D341Med (cell line): ENCODE results near the gene PRELP.
A peak's percentile ranks its signal among the peaks of the same experiment; 100 is the strongest.

Experiments
- DNase-seq: peaks from one replicate; pipeline ENCODE4 v3.0.0; 2012; ENCODE audit warnings: low spot score

Gene PRELP

GRCh38 chr1:203478986-203479385 is 3.4 kb downstream of the PRELP start:
- DNase-seq: no peak

DNA sequence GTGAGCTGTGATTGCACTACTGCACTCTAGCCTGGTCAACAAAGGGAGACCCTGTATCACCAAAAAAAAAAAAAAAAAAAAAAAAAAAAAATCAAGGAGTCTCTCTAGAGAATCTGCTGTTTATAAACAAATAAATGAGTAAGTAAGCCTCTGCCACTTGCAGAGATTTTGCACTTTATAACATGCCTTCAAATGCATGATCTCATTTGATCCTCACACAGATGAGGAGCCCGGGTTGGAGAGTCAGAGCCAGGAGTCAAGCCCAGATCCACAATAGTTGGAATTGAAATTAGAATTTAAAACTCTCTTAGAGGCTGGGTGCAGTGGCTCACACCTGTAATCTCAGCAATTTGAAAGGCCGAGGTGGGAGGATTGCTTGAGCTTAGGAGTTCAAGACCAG is 4.0 kb downstream of the PRELP start:
- DNase-seq: no peak

- no peak for DNase-seq
These were observed 4.5 kb downstream of the PRELP start for GRCh38 chr1:203480084-203480483.

DNA sequence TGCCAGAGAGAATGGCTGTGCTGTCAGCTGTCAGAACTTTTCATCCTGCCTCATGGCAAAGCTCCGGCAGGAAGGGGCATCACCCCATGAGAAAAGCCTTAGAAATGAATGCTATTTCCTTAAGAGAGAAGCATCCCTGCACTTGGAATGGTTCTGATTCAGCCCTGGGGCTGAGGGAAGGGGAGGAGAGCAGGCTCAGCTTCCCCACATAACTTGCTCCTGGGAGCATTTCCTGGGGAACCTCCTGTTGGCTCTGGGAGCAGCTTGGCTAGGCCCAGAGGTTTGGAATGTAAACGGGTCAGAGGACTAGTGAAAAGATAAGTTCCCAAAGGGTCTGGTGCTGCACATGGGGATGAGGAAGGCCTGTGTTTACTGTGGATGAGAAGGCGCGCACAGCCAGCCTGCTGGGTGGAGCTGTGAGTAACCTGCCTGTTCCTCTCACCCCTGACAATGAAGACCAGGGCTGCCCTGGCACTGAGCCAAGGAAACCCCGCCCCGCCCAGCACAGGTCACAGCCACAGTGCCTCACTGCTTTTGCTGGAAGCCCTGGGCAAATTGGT is 5.0 kb downstream of the PRELP start:
- DNase-seq: peak; percentile 59

GRCh38 chr1:203481196-203481595 is 5.6 kb downstream of the PRELP start:
- DNase-seq: no peak

GRCh38 chr1:203486618-203487370 is 11.2 kb downstream of the PRELP start:
- no peak for DNase-seq

- DNase-seq: no peak
These were observed 12.9 kb downstream of the PRELP start for GRCh38 chr1:203488539-203488938.

- no peak for DNase-seq
These were observed 15.0 kb downstream of the PRELP start for GRCh38 chr1:203490607-203491006.

GRCh38 chr1:203491664-203492063 is 16.1 kb downstream of the PRELP start:
- DNase-seq: no peak

- DNase-seq: no peak
These were observed 16.6 kb downstream of the PRELP start for GRCh38 chr1:203492082-203492747.

DNA sequence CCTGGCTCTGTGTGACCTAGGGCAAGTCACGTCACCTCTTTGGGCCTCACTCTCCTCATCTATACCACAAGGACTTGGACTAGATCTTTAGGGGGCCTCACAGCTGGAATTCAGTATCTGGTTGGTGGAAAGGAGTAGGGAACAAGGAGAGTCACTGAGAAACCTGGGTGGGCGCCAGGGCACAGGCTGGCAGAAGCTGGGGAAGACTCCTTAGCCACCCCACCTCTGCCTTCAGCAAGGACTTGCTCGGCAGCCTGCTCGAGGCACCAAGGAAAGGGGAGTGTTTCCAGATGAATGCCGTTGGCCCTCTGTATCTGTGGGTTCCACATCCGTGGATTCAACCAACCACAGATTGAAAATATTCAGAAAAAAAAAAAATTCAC is 17.1 kb downstream of the PRELP start:
- no peak for DNase-seq

DNA sequence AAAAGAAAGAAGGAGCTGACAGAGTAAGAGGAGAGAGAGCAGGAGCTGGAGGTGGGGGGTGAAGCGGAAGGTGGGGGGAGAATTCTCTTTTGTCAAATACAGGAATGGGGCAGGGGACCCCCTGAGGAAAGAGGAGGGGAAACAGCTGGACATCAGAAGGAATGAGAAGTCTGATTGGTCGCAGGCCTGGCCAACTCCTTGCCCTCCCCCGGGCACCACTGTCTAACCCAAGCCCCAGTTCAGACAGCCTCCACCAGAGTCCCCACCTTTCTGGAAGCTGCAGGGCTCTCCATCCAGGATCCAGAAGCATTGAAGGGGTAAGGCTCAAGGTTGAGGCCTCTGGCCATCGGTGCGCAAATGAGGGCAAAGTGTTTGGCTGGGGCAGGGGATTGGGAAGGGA is 18.3 kb downstream of the PRELP start, which contains the start of gene OPTC:
TSS of gene OPTC (plus strand) at position 253 of the 400 bp plus-strand sequence. CDS start 1,853 bp downstream, outside the sequence.
- DNase-seq: no peak

DNA sequence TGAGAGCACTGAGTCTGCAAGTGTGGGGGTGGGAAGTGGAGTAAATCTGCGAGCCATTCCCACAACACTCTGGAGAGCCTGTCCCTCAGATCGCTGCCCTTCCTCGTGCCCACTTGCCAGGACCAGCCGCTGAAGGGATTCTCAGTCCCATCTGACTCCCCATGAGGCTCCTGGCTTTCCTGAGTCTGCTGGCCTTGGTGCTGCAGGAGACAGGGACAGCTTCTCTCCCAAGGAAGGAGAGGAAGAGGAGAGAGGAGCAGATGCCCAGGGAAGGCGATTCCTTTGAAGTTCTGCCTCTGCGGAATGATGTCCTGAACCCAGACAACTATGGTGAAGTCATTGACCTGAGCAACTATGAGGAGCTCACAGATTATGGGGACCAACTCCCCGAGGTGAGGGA is 20.2 kb downstream of the PRELP start:
- no peak for DNase-seq

- DNase-seq: no peak
These were observed 21.7 kb downstream of the PRELP start for GRCh38 chr1:203497269-203497777.

DNA sequence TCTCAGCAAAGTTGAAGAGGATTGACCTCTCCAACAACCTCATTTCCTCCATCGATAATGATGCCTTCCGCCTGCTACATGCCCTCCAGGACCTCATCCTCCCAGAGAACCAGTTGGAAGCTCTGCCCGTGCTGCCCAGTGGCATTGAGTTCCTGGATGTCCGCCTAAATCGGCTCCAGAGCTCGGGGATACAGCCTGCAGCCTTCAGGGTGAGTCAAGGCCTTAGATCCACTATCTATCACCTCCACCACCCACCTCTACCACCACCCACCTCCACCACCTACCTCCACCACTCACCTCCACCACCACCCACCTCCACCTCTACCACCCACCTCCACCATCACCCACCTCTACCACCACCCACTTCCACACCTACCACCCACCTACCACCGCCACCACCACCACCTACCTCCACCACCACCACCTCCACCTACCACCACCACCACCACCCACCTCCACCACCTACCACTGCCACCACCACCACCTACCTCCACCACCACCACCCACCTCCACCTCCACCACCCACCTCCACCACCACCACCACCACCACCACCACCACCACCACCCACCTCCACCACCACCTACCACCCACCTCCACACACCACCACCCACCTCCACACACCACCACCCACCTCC is 24.2 kb downstream of the PRELP start:
- DNase-seq: no peak

GRCh38 chr1:203500279-203500678 is 24.7 kb downstream of the PRELP start:
- no peak for DNase-seq

DNA sequence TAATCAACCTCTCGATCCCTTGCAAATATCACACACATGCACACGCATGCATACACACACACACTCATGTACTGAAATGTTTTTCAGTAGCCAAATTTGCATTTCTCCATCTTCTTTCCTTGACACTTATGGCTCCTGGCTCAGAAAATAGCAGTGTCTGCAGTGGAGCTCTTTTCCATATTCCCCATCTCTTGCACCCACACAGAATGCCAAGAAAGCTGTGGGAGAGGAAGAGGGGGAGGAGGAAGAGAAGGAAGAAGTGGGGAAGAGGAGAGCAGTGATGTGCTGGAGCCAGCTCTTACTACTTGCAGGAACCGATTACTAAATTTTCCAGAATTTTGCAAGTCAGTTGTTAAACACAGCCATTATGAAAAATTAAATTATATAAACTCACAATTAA is 28.2 kb downstream of the PRELP start:
- DNase-seq: no peak

DNA sequence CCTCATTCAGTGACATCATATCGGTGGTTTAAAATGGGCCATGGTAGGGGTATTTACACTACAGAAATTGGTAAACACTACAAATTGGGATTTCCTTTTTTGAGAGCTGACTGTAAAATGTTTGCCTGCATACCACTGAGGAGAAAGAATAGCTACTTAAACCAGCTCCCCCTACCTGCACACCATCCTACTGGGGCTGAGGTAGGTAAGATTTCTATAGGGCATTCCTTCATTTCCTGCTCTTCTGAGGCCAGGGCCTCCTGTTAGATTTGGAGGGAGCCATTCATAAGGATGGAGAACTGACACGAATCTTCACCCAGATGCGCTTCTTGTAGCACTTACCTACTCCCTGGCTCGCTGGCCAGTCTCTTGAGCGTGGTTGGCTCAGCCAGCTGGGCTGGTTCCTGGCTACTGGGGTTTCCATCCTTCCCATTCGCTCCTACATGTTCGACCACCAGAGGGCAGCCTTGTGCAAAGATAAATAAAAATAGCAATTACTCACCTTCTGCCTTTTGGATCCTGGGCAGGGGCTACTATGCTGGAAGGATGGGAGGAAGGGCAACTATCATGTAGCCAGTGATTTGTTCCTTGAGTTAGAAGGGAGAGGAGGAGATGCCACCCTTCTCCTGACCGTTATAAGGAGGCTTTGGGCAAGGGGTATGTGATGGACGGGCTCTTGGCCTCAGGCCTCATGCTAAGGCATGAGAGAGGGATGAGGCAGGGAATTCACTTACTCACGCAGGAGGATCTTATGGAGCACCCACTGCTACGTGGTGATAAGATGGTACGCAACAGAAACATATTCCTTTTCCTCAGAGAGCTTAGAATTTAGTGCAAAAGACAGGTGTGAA is 29.0 kb downstream of the PRELP start:
- DNase-seq: peak; percentile 88

GRCh38 chr1:203505526-203506204 is 30.1 kb downstream of the PRELP start:
- DNase-seq: no peak

- no peak for DNase-seq
These were observed 31.4 kb downstream of the PRELP start for GRCh38 chr1:203506858-203507626.
